ENCODE results near the gene IGFBP5. TPM values are rescaled to one million over a fixed set of nuclear protein-coding genes. Genes with fewer than 3 reads are reported as not detected.

The IGFBP5 gene, protein sequence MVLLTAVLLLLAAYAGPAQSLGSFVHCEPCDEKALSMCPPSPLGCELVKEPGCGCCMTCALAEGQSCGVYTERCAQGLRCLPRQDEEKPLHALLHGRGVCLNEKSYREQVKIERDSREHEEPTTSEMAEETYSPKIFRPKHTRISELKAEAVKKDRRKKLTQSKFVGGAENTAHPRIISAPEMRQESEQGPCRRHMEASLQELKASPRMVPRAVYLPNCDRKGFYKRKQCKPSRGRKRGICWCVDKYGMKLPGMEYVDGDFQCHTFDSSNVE
- total RNA-seq: 100 to 1,000 TPM; 216 to 451 (median 286) TPM
- 100 to 1,000 TPM in 1 of 3 donors, 10 to 100 TPM in 2; 44.9 to 210 (median 56.1) TPM for polyA plus RNA-seq
- long read RNA-seq, donor 1, full-length matches to known transcripts: 5 of 195 reads
- long read RNA-seq, donor 1, partial matches to known transcripts: 5 of 195 reads
- long read RNA-seq, donor 1, other reads (novel, unspliced or antisense): 185 of 195 reads
- long read RNA-seq, donor 2, full-length matches to known transcripts: 34 of 329 reads
- long read RNA-seq, donor 2, partial matches to known transcripts: 10 of 329 reads
- long read RNA-seq, donor 2, other reads (novel, unspliced or antisense): 285 of 329 reads

DNA sequence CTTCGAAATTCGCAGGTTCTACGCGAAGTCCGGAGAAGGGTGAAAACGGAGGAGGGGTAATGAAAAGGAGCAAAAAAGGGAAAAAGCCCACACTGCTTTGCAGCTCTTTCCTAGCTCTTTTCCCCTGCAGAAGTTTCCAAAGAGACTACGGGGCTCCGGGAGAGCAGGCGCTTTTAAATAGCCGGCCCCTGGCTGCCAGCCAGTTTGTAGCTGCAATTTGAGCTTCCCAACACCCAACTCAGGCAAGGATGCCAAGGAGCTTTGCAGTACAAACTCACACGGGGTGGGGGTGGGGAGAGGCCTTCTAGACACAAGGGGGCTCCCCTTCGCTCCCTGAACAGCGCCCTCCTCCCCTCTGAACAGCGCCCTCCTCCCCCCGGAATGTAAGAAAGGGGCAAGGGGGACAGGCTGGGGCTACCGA is at the start of gene IGFBP5:
TSS of gene IGFBP5 (minus strand) at position 149 of the 421 bp plus-strand sequence. CDS start 774 bp downstream, outside the sequence.
- Histone ChIP-seq H3K36me3 (ENCODE audit: insufficient read depth in 1 of 2, low read depth in 1 of 2) (no peaks in the 10 kb centered on the region), H3K27ac (peak within 1 kb of the TSS; percentile 85), H3K9me3 (no peaks in the 10 kb centered on the region), H3K4me1 (peaks cover 52% of the 10 kb centered on the region), H3K4me3 (peak within 1 kb of the TSS; percentile 80), H3K27me3 (ENCODE audit: insufficient read depth in 3 of 3, low read length in 2 of 3) (no peaks in the 10 kb centered on the region)
- TF ChIP-seq, protein P1, sequence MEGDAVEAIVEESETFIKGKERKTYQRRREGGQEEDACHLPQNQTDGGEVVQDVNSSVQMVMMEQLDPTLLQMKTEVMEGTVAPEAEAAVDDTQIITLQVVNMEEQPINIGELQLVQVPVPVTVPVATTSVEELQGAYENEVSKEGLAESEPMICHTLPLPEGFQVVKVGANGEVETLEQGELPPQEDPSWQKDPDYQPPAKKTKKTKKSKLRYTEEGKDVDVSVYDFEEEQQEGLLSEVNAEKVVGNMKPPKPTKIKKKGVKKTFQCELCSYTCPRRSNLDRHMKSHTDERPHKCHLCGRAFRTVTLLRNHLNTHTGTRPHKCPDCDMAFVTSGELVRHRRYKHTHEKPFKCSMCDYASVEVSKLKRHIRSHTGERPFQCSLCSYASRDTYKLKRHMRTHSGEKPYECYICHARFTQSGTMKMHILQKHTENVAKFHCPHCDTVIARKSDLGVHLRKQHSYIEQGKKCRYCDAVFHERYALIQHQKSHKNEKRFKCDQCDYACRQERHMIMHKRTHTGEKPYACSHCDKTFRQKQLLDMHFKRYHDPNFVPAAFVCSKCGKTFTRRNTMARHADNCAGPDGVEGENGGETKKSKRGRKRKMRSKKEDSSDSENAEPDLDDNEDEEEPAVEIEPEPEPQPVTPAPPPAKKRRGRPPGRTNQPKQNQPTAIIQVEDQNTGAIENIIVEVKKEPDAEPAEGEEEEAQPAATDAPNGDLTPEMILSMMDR (IDR thresholded peaks at IDR 0.05): no peak
- 4 to 13% (median 7%) methylated on average over 15 to 16 of the region's 16 CpGs for WGBS, 3 donors
- intact Hi-C loops (cut with DNase I): loop anchor here (2.0 to 10.0 kb wide), 5 partner anchors 192 to 1017 kb away; no protein-coding TSS in a partner anchor
- peak; percentile 89 to 97 for DNase-seq
- peak; percentile 50 to 73 (median 59) for ATAC-seq

DNA sequence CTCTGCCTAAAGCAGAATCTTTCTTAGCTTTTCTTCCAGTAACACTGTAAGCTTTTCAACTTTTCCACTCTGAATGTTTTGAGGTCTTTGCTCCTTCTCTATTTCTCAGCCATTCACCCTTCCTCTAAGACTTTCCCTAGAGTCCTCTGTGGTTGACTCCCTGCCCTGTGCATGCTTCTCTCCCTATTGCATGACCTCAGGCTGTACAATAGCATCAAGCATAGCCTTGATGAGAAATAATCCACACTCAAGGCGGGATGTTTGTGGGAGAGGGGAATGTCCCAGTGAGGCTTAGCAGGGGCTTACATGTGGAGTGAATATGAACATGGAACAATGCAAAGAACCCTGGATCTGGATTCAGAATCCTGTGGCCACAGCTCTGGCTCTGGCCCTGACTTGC is 48.4 kb upstream of the IGFBP5 start:
- WGBS, 3 donors: 86 to 93% (median 89%) methylated on average over 1 of the region's 1 CpG
- no peak overlapping the region for H3K27ac ChIP-seq
- no peak for ATAC-seq

DNA sequence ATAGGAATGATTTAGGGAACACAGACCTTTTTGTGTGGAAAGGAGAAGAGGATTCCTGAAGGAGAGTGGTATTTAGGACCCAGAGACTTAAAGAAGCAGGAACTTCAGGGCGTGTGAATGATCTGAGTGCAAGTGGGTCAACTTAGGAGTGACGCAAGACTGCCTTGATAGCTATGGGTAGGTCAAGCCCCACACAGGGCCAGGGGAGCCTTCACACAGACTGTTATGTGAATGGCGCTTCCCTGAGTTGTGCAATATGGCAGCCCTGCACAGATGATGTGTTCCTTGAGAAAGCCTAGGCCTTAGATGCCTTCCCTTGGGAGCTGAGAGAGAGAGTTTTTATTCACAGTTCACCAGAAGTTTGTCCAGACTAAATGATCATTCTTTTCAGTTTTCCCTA is 47.1 kb upstream of the IGFBP5 start:
- H3K4me3 ChIP-seq: no peak overlapping the region
- ATAC-seq (peak in 3 of 4 donors; percentile 72 to 76 (median 75)), DNase-seq (peak; percentile 52 to 82)
- 85 to 93% (median 90%) methylated on average over 3 of the region's 3 CpGs for WGBS, 3 donors
- TF ChIP-seq, protein P1 (IDR thresholded peaks at IDR 0.05): no peak
- intact Hi-C loops (cut with DNase I): no loop called here
- H3K36me3 ChIP-seq (ENCODE audit: insufficient read depth in 1 of 2, low read depth in 1 of 2): no peaks in the 10 kb centered on the region
- H3K27ac ChIP-seq: no peak overlapping the region
- no peaks in the 10 kb centered on the region for H3K27me3 ChIP-seq (ENCODE audit: insufficient read depth in 3 of 3, low read length in 2 of 3)
- H3K4me1 ChIP-seq: no peaks in the 10 kb centered on the region
- H3K9me3 ChIP-seq: no peaks in the 10 kb centered on the region

More for the DNA sequence above, 48.4 kb upstream of the IGFBP5 start:
- intact Hi-C loops (cut with DNase I): no loop called here
- no peaks in the 10 kb centered on the region for H3K27me3 ChIP-seq (ENCODE audit: insufficient read depth in 3 of 3, low read length in 2 of 3)
- no peak for DNase-seq
- no peaks in the 10 kb centered on the region for H3K36me3 ChIP-seq (ENCODE audit: insufficient read depth in 1 of 2, low read depth in 1 of 2)
- H3K9me3 ChIP-seq: no peaks in the 10 kb centered on the region
- no peak overlapping the region for H3K4me3 ChIP-seq
- TF ChIP-seq, protein P1 (IDR thresholded peaks at IDR 0.05): no peak
- no peaks in the 10 kb centered on the region for H3K4me1 ChIP-seq

DNA sequence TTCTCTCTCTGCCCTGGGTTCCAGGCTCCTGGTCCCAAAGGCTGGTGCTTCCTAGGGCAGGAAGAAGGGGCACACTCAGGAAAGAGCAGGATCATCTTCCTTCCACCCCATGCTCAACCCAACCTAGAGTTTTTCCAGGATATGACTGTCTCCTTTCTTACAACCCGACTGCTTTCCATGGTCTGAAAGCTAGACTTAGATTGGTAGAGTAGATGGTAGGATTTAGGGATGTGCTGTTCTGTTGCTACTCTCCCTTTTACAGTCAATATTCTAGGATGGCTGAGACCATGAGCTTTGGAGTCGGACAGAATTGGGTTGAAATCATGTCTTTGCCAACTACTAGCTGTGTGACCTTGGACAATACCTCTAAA is 45.9 kb upstream of the IGFBP5 start:
- Histone ChIP-seq H3K9me3 (no peaks in the 10 kb centered on the region), H3K4me3 (no peak overlapping the region), H3K4me1 (no peaks in the 10 kb centered on the region), H3K36me3 (ENCODE audit: insufficient read depth in 1 of 2, low read depth in 1 of 2) (no peaks in the 10 kb centered on the region), H3K27ac (no peak overlapping the region), H3K27me3 (ENCODE audit: insufficient read depth in 3 of 3, low read length in 2 of 3) (no peaks in the 10 kb centered on the region)
- TF ChIP-seq, protein P1 (IDR thresholded peaks at IDR 0.05): no peak
- 83 to 95% (median 89%) methylated on average over 2 of the region's 2 CpGs for WGBS, 3 donors
- ATAC-seq: no peak
- intact Hi-C loops (cut with DNase I): no loop called here
- no peak for DNase-seq

Data from psoas muscle (tissue), 8 donors.